DMS153 treated with DMSO at 0.1 percent for 48 hours (cell line): Measurements from ENCODE around the gene CDK15.
"Not testable (repeated sequence)": the region's sequence is repeated elsewhere in the genome, so short reads cannot be mapped to it uniquely, and the experiment has no call there.

Source experiments
- DNase-seq: peaks from one replicate; lab custom pipeline; 2025; ENCODE audit not compliant: unreplicated experiment; lab: John Stamatoyannopoulos, UW

The CDK15 gene

GRCh38 chr2:201806442-201807170 lies at the start of gene CDK15:
Gene CDK15 (plus strand): TSS chr2:201806537. CDS start chr2:201806665, 128 bp downstream.
- no peak for DNase-seq

GRCh38 chr2:201758234-201758633 lies 48.1 kb upstream of the CDK15 start:
- no peak for DNase-seq

- DNase-seq: no peak
These were observed 47.5 kb upstream of the CDK15 start for GRCh38 chr2:201758873-201759272.

DNA sequence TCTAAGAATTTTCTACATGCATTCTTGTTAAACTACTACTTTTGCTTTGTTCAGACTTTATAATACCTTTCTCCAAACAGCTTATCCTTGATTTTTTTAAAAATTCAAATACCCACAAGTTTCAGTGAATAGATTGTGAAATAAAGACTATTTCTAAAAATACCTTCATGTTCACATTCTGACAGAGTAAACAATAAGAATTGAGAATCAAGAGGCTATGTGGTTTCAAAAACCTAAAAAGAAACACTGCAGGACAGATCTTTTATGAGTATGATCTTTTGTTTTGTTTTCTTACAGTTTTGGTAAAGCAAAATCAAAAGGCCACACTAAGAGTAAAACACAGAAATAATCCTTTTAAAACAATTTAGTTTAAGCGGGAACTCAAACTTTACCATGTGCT lies 46.8 kb upstream of the CDK15 start:
- DNase-seq: no peak

DNA sequence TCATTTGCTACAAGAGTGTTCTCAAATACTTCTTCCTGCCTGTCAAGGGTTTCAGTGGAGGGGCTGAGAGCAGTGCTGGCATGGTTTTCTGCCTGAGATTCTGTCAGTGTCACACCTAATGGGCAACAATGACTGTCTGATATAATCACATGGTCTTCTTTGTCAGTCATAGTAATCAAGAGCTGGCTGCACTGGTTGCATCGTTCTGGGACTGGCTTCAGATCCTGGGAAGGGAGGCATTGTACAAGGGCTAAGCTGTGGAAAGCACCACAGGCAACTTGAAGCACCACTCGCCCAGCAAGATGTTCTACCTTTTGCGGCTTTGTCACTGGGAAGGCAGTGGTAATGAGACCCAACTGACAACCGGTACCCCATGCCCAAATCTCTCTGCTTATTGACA lies 45.2 kb upstream of the CDK15 start:
- DNase-seq: no peak

GRCh38 chr2:201764469-201764868 lies 41.9 kb upstream of the CDK15 start:
- not testable (repeated sequence) for DNase-seq

DNA sequence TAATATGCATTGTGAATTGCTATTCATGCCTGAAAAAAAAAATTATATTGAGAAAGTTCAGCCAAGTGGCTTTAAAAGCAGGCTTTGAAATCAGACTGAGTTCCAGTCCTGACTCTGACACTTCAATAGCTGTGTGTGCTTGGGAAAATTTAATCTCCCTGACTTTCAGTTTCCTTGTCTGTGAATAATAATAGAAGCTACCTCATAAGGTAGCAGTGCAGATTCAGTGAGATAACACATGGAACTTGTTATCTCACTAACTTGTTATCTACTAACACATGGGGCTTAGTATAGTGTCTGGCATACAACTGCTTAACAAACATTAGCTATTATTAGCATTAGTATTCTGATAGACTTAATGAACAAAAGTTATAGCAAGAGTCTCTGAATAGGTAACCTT lies 40.5 kb upstream of the CDK15 start:
- DNase-seq: no peak

DNA sequence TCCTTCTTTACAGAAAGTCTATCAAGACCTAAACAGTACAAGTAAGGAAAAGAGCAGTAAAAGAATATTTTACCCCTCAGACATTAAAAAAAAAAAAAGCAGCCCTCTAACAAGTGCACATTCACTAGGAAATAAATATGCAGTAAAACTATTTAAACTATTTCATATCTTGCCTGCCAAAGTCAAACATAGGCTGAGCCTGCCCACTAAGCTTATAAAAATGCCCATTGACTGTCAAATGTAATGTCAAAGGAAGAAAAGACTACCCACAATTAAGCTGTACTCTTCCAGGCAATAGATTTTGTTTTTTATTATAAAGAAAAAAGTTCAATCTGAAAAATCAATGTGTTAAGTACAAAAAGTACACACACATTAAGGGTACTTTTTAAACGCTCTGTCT lies 37.4 kb upstream of the CDK15 start:
- no peak for DNase-seq

- DNase-seq: no peak
These were observed 36.5 kb upstream of the CDK15 start for GRCh38 chr2:201769666-201770373.

- DNase-seq: no peak
These were observed 32.3 kb upstream of the CDK15 start for GRCh38 chr2:201773990-201774389.

GRCh38 chr2:201774546-201774945 lies 31.8 kb upstream of the CDK15 start:
- DNase-seq: no peak

DNA sequence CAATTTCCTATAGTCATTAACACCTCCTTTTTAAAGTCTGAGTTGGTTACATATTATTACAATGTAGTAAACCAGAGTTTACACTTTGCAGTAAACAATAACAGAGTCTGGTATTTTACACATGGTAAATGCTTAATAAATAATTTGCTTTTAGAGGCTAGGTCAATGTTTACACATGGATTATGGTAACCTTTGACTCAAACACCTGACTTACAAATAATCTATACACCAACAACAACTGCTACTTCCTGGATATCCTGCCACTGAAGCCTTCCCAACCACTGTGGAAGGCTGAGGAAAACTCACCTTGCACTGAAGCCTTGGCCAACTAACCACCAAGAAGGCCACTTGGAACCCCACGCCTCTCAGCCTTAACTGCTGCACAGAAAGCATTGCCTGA lies 31.0 kb upstream of the CDK15 start:
- no peak for DNase-seq

DNA sequence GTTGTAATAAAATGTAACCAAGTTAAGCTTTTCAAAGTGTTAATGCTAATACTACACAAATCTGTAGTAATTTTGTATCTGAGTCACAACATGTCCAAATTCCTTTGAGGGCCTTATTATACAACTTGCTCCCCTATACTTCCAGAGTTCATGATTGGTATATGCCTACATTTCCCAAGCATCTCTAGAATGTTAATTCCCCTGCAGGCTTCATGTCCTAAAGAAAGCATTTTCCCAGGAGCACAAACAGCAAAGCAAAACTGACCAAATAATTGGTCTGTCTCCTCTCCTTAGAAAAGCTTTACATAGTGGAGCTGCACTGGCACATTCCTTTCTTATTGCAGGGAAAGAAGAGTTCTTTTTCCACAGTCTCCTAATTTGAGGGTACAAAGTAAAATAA lies 29.3 kb upstream of the CDK15 start:
- DNase-seq: no peak

GRCh38 chr2:201777869-201778268 lies 28.5 kb upstream of the CDK15 start:
- DNase-seq: no peak

- DNase-seq: no peak
These were observed 26.2 kb upstream of the CDK15 start for GRCh38 chr2:201779901-201780673.

GRCh38 chr2:201780674-201781493 lies 25.5 kb upstream of the CDK15 start, which contains the start of gene ALS2:
Gene ALS2 (minus strand): TSS chr2:201780933. CDS start chr2:201768885, 12,048 bp downstream.
- peak; percentile 97 for DNase-seq

DNA sequence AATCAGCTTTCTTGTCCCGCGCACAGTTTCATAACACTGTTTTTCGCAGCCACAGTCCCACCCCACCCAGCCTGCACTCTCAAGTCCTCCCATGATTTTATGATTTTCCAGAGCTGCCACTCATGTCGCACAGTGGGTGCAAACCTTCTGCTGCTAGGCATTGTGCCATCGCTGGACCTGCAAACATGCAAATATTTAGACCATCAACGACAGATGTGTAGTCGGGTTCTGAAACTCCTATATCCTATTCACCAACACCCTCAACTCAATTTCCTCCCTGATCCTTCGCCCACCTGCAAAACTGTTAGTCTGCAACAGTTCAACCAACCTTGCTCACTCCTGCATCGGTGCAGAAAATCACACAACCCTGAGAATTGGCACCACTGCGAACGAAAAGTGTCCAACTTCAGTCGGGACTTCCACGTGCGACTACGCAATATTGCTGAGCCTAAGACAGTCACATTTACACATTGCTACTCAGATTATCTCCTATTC lies 24.7 kb upstream of the CDK15 start:
- DNase-seq: peak; percentile 22

GRCh38 chr2:201784563-201784962 lies 21.8 kb upstream of the CDK15 start:
- DNase-seq: no peak

GRCh38 chr2:201785135-201785534 lies 21.2 kb upstream of the CDK15 start:
- DNase-seq: no peak

GRCh38 chr2:201786471-201786870 lies 19.9 kb upstream of the CDK15 start:
- no peak for DNase-seq

DNA sequence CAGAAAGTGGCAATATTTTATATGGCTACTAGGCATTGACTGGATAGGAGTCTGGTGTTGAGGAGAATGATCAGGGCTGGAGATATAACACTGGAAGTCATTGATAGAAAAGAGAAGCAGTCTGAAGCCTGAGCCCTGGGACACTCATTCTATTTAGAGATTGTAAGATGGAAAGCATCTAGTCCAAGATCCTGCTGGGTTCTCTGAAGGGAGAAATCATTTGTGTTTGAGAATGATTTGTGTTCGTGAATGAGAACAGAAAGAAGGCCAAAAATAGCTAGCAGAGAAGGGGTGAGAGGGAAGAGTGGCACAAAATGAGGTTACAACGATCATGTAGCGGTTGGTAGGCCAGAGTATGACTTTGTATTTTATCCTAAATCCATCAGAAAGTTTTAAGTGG lies 18.0 kb upstream of the CDK15 start:
- DNase-seq: no peak
